Activated CD4-positive, CD25-positive, alpha-beta regulatory T cell treated with anti-CD3 and anti-CD28 coated beads, Interleukin-2, amount 50 U/mL, for 24 hours (primary cell): ENCODE data around the gene SMARCAL1.

Source experiments
- ATAC-seq, 2 donors: fragments of 150-1000 bp; cut with Tn5 transposase; one replicate each; pipeline ENCODE4 v1.10.0; 2021; ENCODE audit warnings: mild to moderate bottlenecking in 1 of 2, moderate library complexity in 1 of 2

Gene SMARCAL1

GRCh38 chr2:216392945-216393840 is 19.1 kb upstream of the SMARCAL1 start:
- ATAC-seq, result no peak

- ATAC-seq, result no peak
These were observed 17.4 kb upstream of the SMARCAL1 start for GRCh38 chr2:216394881-216395280.

DNA sequence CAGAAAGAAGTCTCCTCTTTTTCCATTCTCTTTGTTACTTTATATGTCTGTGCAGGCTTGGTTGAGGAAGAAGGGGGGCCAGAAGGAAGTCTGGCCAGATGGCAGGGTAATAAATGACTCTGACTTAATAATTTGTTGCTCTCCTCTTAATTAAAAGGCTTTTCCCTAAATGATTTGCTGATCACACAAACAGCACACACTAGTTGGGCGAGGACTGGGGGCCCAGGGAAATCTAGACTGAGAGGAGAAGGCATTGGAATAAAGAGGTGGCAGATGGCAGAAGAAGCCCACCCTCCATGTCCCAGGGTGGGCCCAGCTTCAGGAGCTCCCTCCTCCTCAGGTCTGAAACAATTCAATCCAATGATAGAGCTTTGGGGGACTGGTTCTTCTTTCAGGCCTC is 12.7 kb upstream of the SMARCAL1 start:
- ATAC-seq, result no peak

DNA sequence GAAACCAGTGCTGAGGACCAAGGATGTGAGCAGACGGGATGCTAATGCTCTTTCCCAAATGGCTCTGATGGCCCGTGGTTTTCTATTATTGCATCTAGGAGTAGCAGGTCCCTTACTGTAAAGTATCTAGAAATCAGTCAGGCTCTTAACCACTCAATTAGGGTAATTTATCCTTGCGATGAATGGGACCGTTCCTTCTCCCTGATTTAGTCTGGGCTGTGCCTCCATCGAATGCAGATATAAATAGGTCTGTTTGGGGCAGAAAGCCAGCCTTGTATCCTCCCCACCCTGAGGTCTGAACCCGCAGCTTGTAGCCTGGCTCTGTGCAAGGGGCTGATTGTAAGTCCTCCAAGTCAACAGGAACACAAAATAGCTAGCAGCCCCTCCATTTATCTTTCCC is 9.5 kb upstream of the SMARCAL1 start:
- ATAC-seq, result no peak

- ATAC-seq, result peak; percentile 32 to 71
These were observed 8.2 kb upstream of the SMARCAL1 start for GRCh38 chr2:216404010-216404618.

DNA sequence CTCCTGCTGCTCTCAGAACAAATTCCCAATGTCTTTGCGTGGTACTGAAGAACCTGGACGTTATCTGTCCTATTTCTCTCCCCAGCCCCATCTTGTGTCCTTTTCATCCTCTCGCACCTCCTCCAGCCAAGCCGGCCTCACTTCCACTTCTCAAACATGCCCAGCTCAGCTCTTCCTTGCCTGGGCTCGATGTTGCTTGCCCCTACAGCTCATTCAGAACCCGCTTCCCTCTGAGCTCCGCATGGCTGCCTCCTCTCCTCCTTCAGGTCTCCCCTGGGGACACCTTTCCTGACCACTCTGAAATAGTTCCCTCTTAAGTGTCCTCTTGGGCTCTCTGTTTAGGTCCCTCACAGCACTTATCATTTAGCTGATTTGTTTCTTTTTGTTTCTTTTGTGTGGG is 6.7 kb upstream of the SMARCAL1 start:
- no peak for ATAC-seq

GRCh38 chr2:216406826-216407225 is 5.5 kb upstream of the SMARCAL1 start:
- no peak for ATAC-seq

GRCh38 chr2:216408426-216409290 is 3.6 kb upstream of the SMARCAL1 start:
- ATAC-seq, result no peak

- ATAC-seq, result no peak
These were observed 1.7 kb upstream of the SMARCAL1 start for GRCh38 chr2:216410550-216410949.

DNA sequence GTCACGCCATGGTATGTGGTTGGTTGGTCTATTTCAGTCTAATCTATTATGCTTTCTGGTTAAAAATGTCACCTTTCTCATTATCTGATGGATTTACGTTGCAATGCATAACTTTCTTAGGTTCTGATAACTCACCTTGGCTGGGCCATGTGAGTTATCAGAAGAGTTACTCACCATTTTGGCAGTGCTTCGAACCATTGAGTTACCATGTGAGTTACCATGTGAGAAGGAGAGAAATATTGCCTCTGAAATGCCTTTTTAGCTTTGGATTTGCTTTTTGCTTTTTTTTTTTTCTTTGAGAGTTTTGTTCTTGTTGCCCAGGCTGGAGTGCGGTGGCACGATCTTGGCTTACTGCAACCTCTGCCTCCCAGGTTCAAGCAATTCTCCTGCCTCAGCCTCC is 1.6 kb downstream of the SMARCAL1 start:
- ATAC-seq, result no peak

- ATAC-seq, result no peak
These were observed 2.6 kb downstream of the SMARCAL1 start for GRCh38 chr2:216414772-216415319.

DNA sequence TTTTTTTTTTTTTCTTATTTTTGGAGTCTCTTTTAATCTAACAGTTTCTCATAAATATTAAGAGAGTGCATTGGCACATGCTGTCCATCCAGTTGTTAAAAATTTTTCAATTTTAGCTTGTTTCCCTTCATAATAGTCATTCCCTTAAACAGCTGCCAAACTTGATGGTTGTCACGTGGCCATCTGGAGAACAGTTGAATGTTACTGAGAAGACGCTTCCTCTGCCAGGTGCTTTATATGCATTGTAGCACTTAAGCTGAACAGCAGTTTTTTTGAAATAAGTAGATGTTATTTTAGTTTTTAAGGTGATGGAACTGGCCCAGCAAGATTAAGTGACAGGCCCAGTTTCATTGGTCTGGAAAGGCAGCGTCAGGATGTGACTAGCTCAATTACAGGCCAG is 3.3 kb downstream of the SMARCAL1 start:
- no peak for ATAC-seq

GRCh38 chr2:216416571-216417307 is 4.5 kb downstream of the SMARCAL1 start:
- ATAC-seq, result no peak

GRCh38 chr2:216418981-216419380 is 6.7 kb downstream of the SMARCAL1 start:
- no peak for ATAC-seq

DNA sequence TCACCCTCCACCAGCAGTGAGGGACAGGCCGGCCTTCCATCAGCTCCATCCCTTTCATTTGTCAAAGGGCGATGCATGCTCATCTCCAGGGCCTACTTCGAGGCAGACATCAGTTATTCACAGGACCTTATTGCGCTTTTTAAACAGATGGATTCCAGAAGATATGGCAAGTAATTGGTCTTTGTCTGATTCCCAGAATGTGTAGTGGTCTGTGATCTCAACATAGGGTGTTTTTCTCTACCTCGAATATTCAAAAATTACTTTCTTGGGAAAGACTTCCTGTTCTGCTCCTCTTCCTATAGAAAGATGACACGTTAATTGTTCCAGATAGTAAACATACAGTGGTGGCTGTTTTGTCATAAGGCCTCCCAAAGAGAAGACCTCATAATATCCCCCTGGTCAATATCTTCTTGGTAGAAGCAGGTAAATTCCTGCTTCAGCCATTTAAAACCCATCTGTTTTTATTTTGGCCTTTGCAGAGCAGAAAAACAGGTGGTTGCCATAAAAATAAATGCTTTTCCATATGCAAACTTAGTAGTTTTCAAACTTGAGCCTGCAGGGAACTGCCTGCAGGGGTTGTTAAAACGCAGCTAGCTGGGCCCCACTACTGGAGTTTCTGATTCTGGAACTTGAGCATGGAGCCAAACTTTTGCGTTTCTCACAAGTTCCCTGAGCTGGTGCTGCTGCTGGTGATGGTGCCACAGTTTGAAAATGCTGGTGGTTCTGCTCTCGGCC is 8.2 kb downstream of the SMARCAL1 start:
- no peak for ATAC-seq

GRCh38 chr2:216423071-216423470 is 10.8 kb downstream of the SMARCAL1 start:
- ATAC-seq, result no peak

- ATAC-seq, result no peak
These were observed 12.0 kb downstream of the SMARCAL1 start for GRCh38 chr2:216424274-216424673.

DNA sequence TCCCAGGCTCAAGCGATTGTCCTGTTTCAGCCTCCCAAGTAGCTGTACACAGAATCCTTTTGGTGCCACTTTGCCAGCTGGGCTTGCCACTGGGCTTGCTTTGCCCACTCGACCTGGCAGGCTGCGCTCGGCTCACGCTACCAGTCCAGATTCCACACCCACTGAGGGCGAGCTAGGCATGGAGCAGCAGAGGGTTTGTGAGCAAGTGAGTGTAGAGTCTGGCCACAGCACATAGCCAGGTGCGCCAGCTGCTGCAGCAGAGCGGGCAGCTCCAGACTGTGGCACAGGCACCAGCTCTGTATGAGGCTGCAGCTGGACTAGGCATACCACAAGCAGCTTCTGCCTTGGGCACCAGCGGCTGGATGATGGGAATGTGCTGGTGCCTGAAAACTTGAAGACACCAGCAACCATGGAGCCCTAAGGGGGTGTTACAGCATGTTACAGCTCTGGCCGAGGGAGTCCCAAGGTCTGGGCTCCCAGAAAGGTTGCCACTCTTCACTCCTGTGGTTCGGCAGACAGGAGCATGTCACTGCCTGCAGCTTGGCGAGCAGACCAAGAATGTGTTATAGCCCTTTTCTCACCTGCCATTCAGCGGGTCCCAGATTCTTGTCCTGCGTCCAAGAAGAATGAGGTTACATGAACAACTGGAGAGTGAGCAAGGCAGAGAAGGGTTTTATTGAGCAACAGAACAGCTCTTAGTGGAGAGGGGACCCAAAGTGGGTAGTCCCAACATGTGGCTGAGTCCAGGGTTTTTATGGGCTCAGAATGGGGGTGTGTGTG is 12.9 kb downstream of the SMARCAL1 start:
- no peak for ATAC-seq

- ATAC-seq, result no peak
These were observed 14.0 kb downstream of the SMARCAL1 start for GRCh38 chr2:216426166-216426777.

GRCh38 chr2:216426938-216427337 is 14.7 kb downstream of the SMARCAL1 start:
- no peak for ATAC-seq
